Thoracic aorta (tissue), 2 donors: ENCODE data around the gene OR8S1. TPM values are rescaled to one million over a fixed set of nuclear protein-coding genes. Genes with fewer than 3 reads are reported as not detected.

ENCODE experiments used
- ATAC-seq: fragments of 150-250 bp; one replicate; pipeline ENCODE4 v1.8.0; 2017; ENCODE audit warnings: low read depth; ENCODE audit not compliant: insufficient number of reproducible peaks, low FRiP score
- DNase-seq: peaks from one replicate; pipeline ENCODE4 v3.0.0-alpha.2; 2020; ENCODE audit warnings: low spot score
- H3K27ac ChIP-seq, 2 donors: fragments of 200-600 bp; sonication (generic); 1 replicate in 1 of 2; 2 replicates in 1 of 2; pipeline ENCODE4 v1.5.1; 2016; ENCODE audit warnings: mild to moderate bottlenecking in 2 of 2, moderate library complexity in 2 of 2
- H3K27me3 ChIP-seq: fragments of 200-600 bp; sonication (generic); replicated peaks from 2 replicates; pipeline ENCODE4 v1.6.0; 2016; ENCODE audit warnings: mild to moderate bottlenecking; ENCODE audit not compliant: insufficient read depth
- H3K36me3 ChIP-seq: fragments of 200-600 bp; sonication (generic); one replicate; pipeline ENCODE4 v1.5.1; 2016
- H3K4me1 ChIP-seq, 2 donors: fragments of 200-600 bp; sonication (generic); 1 replicate in 1 of 2; 2 replicates in 1 of 2; pipeline versions ENCODE4 v1.5.1 to v1.6.0; 2016; ENCODE audit warnings: low read depth in 2 of 2, mild to moderate bottlenecking in 1 of 2; ENCODE audit not compliant: control insufficient read depth in 1 of 2
- H3K4me3 ChIP-seq: fragments of 200-600 bp; sonication (generic); 2 replicates; pipeline ENCODE4 v1.5.1; 2016; ENCODE audit warnings: mild to moderate bottlenecking
- H3K9me3 ChIP-seq: fragments of 200-600 bp; sonication (generic); 2 replicates; pipeline ENCODE4 v1.5.1; 2016
- total RNA-seq, 2 donors: library from RNA; depleted of rRNA; stranded (reverse); fragments of >200 nt; gene quantifications; one replicate each; pipeline versions ENCODE4 v1.1.0 to v1.2.3, GENCODE V29; 2016
- TF ChIP-seq, protein P1 (sequence below): fragments of 200-600 bp; sonication (generic); IDR thresholded peaks from one replicate; pipeline ENCODE4 v1.5.1; 2019; ENCODE audit warnings: antibody characterized with exemption

OR8S1 gene, protein sequence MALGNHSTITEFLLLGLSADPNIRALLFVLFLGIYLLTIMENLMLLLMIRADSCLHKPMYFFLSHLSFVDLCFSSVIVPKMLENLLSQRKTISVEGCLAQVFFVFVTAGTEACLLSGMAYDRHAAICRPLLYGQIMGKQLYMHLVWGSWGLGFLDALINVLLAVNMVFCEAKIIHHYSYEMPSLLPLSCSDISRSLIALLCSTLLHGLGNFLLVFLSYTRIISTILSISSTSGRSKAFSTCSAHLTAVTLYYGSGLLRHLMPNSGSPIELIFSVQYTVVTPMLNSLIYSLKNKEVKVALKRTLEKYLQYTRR
- total RNA-seq = not detected

GRCh38 chr12:48525332-48525731 lies at the start of gene OR8S1:
TSS of gene OR8S1 (plus strand) at chr12:48525632. CDS start at chr12:48525632, 0 bp downstream.
- DNase-seq = no peak
- Histone ChIP-seq H3K4me1 (no peaks in the 10 kb centered on the region), H3K9me3 (no peaks in the 10 kb centered on the region), H3K4me3 (no peak within 1 kb of the TSS), H3K27me3 (no peaks in the 10 kb centered on the region), H3K27ac (no peak within 1 kb of the TSS), H3K36me3 (no peaks in the 10 kb centered on the region)
- no peak for ATAC-seq
- TF ChIP-seq, protein P1, sequence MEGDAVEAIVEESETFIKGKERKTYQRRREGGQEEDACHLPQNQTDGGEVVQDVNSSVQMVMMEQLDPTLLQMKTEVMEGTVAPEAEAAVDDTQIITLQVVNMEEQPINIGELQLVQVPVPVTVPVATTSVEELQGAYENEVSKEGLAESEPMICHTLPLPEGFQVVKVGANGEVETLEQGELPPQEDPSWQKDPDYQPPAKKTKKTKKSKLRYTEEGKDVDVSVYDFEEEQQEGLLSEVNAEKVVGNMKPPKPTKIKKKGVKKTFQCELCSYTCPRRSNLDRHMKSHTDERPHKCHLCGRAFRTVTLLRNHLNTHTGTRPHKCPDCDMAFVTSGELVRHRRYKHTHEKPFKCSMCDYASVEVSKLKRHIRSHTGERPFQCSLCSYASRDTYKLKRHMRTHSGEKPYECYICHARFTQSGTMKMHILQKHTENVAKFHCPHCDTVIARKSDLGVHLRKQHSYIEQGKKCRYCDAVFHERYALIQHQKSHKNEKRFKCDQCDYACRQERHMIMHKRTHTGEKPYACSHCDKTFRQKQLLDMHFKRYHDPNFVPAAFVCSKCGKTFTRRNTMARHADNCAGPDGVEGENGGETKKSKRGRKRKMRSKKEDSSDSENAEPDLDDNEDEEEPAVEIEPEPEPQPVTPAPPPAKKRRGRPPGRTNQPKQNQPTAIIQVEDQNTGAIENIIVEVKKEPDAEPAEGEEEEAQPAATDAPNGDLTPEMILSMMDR = no peak

DNA sequence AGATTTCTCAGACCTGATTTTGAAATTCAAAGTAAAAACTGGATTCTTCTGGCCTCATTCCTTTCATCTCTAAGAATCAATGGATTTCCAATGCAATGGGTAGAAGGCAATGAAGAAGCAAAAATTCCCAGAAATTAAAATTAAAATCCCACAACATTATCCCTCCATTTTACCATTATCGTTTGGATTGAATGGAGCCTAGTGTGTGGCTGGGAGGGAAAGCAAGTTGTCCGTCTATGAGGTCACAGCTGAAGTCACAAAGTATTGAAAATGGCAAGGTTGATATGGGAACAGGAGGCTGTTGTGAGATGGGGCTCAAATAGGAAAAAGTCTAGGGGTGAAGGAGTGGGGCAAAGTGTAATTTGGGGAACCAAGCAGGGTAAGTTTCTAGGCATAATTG lies 43.2 kb upstream of the OR8S1 start, which contains the start of gene C12orf54:
Gene C12orf54 (plus strand): TSS at position 301 of the 400 bp plus-strand sequence. CDS start 799 bp downstream, outside the sequence.
- Histone ChIP-seq H3K4me3 (no peak within 1 kb of the TSS), H3K27me3 (no peaks in the 10 kb centered on the region), H3K36me3 (no peaks in the 10 kb centered on the region), H3K4me1 (no peaks in the 10 kb centered on the region), H3K27ac (no peak within 1 kb of the TSS), H3K9me3 (no peaks in the 10 kb centered on the region)
- TF ChIP-seq, protein P1 = no peak
- no peak for DNase-seq
- ATAC-seq = no peak

- Histone ChIP-seq H3K27me3 (no peaks in the 10 kb centered on the region), H3K36me3 (no peaks in the 10 kb centered on the region), H3K27ac (no peak overlapping the region), H3K9me3 (no peaks in the 10 kb centered on the region), H3K4me3 (no peak overlapping the region), H3K4me1 (no peaks in the 10 kb centered on the region)
- DNase-seq = no peak
- TF ChIP-seq, protein P1 = no peak
- ATAC-seq = no peak
Measured at GRCh38 chr12:48482930-48483329, 42.5 kb upstream of the OR8S1 start.

GRCh38 chr12:48486261-48486660 lies 39.2 kb upstream of the OR8S1 start:
- TF ChIP-seq, protein P1 = no peak
- Histone ChIP-seq H3K4me3 (no peak overlapping the region), H3K27me3 (no peaks in the 10 kb centered on the region), H3K36me3 (no peaks in the 10 kb centered on the region), H3K9me3 (no peaks in the 10 kb centered on the region), H3K27ac (no peak overlapping the region), H3K4me1 (no peaks in the 10 kb centered on the region)
- DNase-seq = no peak
- no peak for ATAC-seq

DNA sequence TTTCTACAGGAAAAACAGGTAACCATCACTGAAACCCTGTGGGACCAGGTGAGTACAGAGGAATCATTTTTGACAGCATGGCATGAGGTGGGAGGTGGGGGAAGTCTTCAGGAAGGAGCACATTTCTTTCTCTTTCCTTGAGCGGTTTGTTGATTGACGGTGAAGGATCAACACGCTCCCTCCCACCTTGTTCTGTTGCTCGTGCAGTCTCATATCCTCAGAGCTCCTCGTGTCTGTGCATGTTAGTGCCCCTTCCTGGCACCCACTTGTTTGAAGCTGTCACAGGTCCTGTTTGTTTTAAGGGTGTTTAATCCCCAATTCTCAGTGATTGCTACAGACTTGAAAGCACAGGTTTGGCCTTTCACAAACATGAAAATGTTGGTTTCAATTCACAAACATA lies 38.8 kb upstream of the OR8S1 start:
- Histone ChIP-seq H3K9me3 (no peaks in the 10 kb centered on the region), H3K4me3 (no peak overlapping the region), H3K36me3 (no peaks in the 10 kb centered on the region), H3K27me3 (no peaks in the 10 kb centered on the region), H3K27ac (no peak overlapping the region), H3K4me1 (no peaks in the 10 kb centered on the region)
- TF ChIP-seq, protein P1 = no peak
- ATAC-seq (no peak), DNase-seq (no peak)
